A549 (cell line): Measurements from ENCODE around the gene GATA3.

ENCODE experiments used
- CBX2 ChIP-seq: fragments of 200-600 bp; sonication (generic); IDR thresholded peaks from 2 replicates; pipeline ENCODE4 v1.6.1; 2016; ENCODE audit warnings: low read depth, mild to moderate bottlenecking, borderline replicate concordance
- EP300 ChIP-seq, 2 experiments: fragments of >200 bp; sonication (Bioruptor Twin); formaldehyde crosslinking; IDR thresholded peaks; 2 replicates in 1 of 2; 3 replicates in 1 of 2; pipeline ENCODE4 v1.6.1; 2016 to 2017
- POLR2AphosphoS2 ChIP-seq: conservative IDR thresholded peaks from 2 replicates; pipeline ENCODE4 v1.6.1; 2012; ENCODE audit warnings: low read length, improper control_type of control experiment, inconsistent platforms
- TF ChIP-seq, protein P1 (sequence below): fragments of >200 bp; sonication (Bioruptor Twin); formaldehyde crosslinking; IDR thresholded peaks from 3 replicates; pipeline ENCODE4 v1.5.1; 2016

DNA sequence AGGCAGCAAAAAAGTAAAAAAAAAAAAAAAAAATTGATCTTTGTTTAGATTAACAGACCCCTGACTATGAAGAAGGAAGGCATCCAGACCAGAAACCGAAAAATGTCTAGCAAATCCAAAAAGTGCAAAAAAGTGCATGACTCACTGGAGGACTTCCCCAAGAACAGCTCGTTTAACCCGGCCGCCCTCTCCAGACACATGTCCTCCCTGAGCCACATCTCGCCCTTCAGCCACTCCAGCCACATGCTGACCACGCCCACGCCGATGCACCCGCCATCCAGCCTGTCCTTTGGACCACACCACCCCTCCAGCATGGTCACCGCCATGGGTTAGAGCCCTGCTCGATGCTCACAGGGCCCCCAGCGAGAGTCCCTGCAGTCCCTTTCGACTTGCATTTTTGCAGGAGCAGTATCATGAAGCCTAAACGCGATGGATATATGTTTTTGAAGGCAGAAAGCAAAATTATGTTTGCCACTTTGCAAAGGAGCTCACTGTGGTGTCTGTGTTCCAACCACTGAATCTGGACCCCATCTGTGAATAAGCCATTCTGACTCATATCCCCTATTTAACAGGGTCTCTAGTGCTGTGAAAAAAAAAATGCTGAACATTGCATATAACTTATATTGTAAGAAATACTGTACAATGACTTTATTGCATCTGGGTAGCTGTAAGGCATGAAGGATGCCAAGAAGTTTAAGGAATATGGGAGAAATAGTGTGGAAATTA is 19.4 kb downstream of the GATA3 start:
- no peak for TF ChIP-seq POLR2AphosphoS2
- TF ChIP-seq CBX2 = no peak
- TF ChIP-seq EP300 (IDR thresholded peaks at IDR 0.05) = no peak
- TF ChIP-seq, protein P1, sequence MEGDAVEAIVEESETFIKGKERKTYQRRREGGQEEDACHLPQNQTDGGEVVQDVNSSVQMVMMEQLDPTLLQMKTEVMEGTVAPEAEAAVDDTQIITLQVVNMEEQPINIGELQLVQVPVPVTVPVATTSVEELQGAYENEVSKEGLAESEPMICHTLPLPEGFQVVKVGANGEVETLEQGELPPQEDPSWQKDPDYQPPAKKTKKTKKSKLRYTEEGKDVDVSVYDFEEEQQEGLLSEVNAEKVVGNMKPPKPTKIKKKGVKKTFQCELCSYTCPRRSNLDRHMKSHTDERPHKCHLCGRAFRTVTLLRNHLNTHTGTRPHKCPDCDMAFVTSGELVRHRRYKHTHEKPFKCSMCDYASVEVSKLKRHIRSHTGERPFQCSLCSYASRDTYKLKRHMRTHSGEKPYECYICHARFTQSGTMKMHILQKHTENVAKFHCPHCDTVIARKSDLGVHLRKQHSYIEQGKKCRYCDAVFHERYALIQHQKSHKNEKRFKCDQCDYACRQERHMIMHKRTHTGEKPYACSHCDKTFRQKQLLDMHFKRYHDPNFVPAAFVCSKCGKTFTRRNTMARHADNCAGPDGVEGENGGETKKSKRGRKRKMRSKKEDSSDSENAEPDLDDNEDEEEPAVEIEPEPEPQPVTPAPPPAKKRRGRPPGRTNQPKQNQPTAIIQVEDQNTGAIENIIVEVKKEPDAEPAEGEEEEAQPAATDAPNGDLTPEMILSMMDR = no peak
